Trophoblast cell (in vitro differentiated cells and primary cell): ENCODE data around the gene ACSF2.

ENCODE experiments used
- DNase-seq, 2 donors: peaks; one replicate each; pipeline ENCODE4 v3.0.0-alpha.2; 2016
- H2AFZ ChIP-seq: 2 replicates; pipeline ENCODE4 v1.6.1; 2013; ENCODE audit warnings: low read length, moderate library complexity, mild to moderate bottlenecking; ENCODE audit not compliant: insufficient read depth, poor library complexity
- H2AK5ac ChIP-seq: 2 replicates; pipeline ENCODE4 v1.6.1; 2013; ENCODE audit warnings: mild to moderate bottlenecking, low read length
- H2BK120ac ChIP-seq: 2 replicates; pipeline ENCODE4 v1.6.1; 2013; ENCODE audit warnings: low read length, mild to moderate bottlenecking, moderate library complexity; ENCODE audit not compliant: insufficient read depth, poor library complexity
- H2BK12ac ChIP-seq: 2 replicates; pipeline ENCODE4 v1.6.1; 2013; ENCODE audit warnings: mild to moderate bottlenecking, low read length, moderate library complexity
- H2BK5ac ChIP-seq: 2 replicates; pipeline ENCODE4 v1.6.1; 2013; ENCODE audit warnings: low read length, low read depth, moderate library complexity, mild to moderate bottlenecking; ENCODE audit not compliant: poor library complexity
- H3K14ac ChIP-seq: 2 replicates; pipeline ENCODE4 v1.6.1; 2013; ENCODE audit warnings: mild to moderate bottlenecking, low read length
- H3K18ac ChIP-seq: 2 replicates; pipeline ENCODE4 v1.6.1; 2013; ENCODE audit warnings: mild to moderate bottlenecking, low read length
- H3K23ac ChIP-seq: 2 replicates; pipeline ENCODE4 v1.6.1; 2013; ENCODE audit warnings: low read length
- H3K27ac ChIP-seq: 2 replicates; pipeline ENCODE4 v1.5.1; 2013; ENCODE audit warnings: low read depth, mild to moderate bottlenecking, inconsistent platforms, low read length, moderate library complexity
- H3K27me3 ChIP-seq: 2 replicates; pipeline ENCODE4 v1.6.1; 2013; ENCODE audit warnings: inconsistent platforms, mild to moderate bottlenecking, low read length, moderate library complexity; ENCODE audit not compliant: insufficient read depth
- H3K36me3 ChIP-seq, 2 experiments: 1 replicate in 1 of 2; 2 replicates in 1 of 2; pipeline ENCODE4 v1.6.1; 2013; ENCODE audit warnings: low read length in 2 of 2, mild to moderate bottlenecking in 2 of 2, moderate library complexity in 1 of 2; ENCODE audit not compliant: insufficient read depth in 2 of 2, control insufficient read depth in 1 of 2
- H3K4ac ChIP-seq: 2 replicates; pipeline ENCODE4 v1.6.1; 2013; ENCODE audit warnings: low read depth, mild to moderate bottlenecking, low read length, moderate library complexity
- H3K4me1 ChIP-seq, 2 experiments: 1 replicate in 1 of 2; 2 replicates in 1 of 2; pipeline ENCODE4 v1.6.1; 2013; ENCODE audit warnings: low read length in 2 of 2, mild to moderate bottlenecking in 2 of 2, moderate library complexity in 1 of 2; ENCODE audit not compliant: insufficient read depth in 2 of 2, control insufficient read depth in 1 of 2
- H3K4me2 ChIP-seq: 2 replicates; pipeline ENCODE4 v1.6.1; 2013; ENCODE audit warnings: inconsistent platforms, mild to moderate bottlenecking, low read length, moderate library complexity
- H3K4me3 ChIP-seq: 2 replicates; pipeline ENCODE4 v1.5.1; 2013; ENCODE audit warnings: mild to moderate bottlenecking, low read depth, low read length, inconsistent platforms
- H3K79me1 ChIP-seq: one replicate; pipeline ENCODE4 v1.6.1; 2013; ENCODE audit warnings: low read length
- H3K79me2 ChIP-seq: 2 replicates; pipeline ENCODE4 v1.6.1; 2013; ENCODE audit warnings: low read length, mild to moderate bottlenecking; ENCODE audit not compliant: control insufficient read depth, insufficient read depth, poor library complexity
- H3K9ac ChIP-seq: 2 replicates; pipeline ENCODE4 v1.6.1; 2013; ENCODE audit warnings: mild to moderate bottlenecking, low read length
- H3K9me3 ChIP-seq: 2 replicates; pipeline ENCODE4 v1.6.1; 2013; ENCODE audit warnings: low read depth, mild to moderate bottlenecking, control low read depth, inconsistent platforms, low read length; ENCODE audit not compliant: insufficient read depth
- H4K12ac ChIP-seq: 2 replicates; pipeline ENCODE4 v1.6.1; 2013; ENCODE audit warnings: low read depth, mild to moderate bottlenecking, low read length, moderate library complexity
- H4K8ac ChIP-seq: 2 replicates; pipeline ENCODE4 v1.6.1; 2013; ENCODE audit warnings: low read depth, mild to moderate bottlenecking, low read length, moderate library complexity
- H4K91ac ChIP-seq: one replicate; pipeline ENCODE4 v1.6.1; 2013; ENCODE audit warnings: low read depth, mild to moderate bottlenecking, low read length, moderate library complexity
- WGBS: extraction: QIAGEN DNeasy Blood & Tissue Kit; methylation state at CpG from one replicate; pipeline ENCODE4 v1.1.7; 2013; ENCODE audit warnings: missing lambda C conversion rate; ENCODE audit not compliant: insufficient read length, insufficient coverage; ENCODE audit errors: extremely low coverage; 5-methylcytosine and 5-hydroxymethylcytosine counted together

Gene ACSF2

DNA sequence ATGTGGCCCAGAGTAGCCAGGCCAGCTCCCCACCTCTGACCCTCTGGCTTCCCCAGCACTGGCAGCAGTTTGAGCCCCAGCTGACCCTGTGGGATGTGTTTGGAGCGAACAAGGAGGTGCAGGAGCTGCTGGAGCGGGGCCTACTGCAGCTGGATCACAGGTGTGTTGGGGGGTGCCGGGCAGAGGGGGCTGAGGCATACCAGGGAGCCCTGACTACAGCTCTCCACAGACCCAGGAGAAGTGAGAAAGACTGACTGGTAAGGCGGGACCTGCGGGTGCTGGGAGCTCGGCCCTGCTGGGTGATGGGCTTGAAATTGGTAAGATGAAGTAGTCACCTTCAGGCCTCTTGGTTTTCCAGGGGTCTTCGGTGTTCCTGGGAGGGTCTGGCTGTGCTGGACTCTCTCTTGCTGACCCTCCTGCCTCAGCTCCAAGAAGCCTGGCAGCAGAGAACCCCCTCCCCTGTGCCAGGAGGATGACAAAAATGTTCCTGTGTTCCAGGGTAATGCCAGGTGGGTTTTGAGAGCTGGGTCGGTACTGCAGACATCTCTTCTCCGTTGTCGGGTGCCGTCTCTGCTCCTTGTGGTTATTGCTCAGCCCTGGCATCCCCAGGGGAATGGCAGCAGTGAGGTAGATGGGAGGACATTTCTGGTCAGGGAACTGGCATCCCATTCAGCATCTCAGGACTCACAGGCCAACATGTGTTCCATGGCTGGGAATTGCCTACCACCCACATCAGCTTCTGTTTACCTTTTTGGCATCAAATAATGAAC is 58.6 kb downstream of the ACSF2 start:
- Histone ChIP-seq H4K8ac (no peak overlapping the region), H3K27ac (no peak overlapping the region), H4K91ac (no peak overlapping the region), H3K18ac (no peak overlapping the region), H3K36me3 (peaks cover 21 to 23% of the 10 kb centered on the region in 2 experiments), H2AFZ (no peak overlapping the region), H3K79me2 (no peaks in the 10 kb centered on the region), H2BK120ac (no peak overlapping the region), H2AK5ac (no peak overlapping the region), H3K4me2 (no peak overlapping the region), H3K23ac (no peak overlapping the region), H4K12ac (no peak overlapping the region), H3K4ac (no peak overlapping the region), H3K4me1 (peaks cover 1% of the 10 kb centered on the region in 2 experiments), H3K14ac (no peak overlapping the region), H3K4me3 (peak overlapping the region; percentile 4), H2BK12ac (no peak overlapping the region), H3K79me1 (no peaks in the 10 kb centered on the region), H3K27me3 (no peaks in the 10 kb centered on the region), H3K9ac (peak overlapping the region; percentile 30), H2BK5ac (no peak overlapping the region), H3K9me3 (no peaks in the 10 kb centered on the region)
- DNase-seq, result no peak
- no CpG with 5 or more reads among the region's 11 CpGs for WGBS

DNA sequence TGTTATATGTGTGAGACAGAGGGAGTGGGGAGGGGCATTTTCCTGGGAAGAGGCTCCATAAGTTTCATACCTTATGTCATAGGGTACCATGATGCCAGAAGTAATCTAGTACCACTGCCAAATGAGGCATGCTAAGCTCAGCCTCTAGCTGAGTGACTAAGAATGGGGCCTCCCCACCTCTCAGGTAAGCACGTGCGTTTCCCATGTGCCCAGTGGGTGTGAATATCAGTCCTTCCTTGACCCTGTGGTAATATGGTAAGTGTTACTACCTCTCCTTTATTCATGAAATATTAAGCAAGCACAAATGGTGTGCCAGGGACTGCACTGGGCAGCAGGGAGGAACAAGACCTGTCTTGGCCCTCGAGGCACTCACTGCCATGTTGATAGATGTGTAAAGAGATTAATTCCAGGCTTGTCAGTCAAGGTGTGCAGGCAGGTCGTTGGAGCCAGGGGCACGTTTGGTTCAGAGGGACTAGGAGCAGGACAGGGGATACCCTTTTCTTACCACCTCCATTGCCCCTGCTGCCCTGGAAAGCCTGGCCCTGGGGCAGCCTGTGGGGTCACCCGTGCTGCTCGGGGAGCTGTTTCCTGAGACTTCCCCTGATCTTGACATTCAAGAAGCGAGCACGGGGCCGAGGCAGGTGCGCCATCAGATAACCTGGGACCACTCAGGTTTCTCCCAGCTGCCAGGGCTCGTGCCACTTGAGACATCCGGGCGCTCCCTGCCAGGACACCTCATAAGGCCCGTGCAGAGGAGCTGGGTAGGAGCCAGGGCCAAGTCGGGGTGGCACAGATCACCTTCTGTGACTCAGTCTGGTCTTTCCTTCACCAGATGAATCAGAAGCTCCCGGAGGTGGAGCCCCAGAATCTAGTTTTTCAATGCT is 61.4 kb downstream of the ACSF2 start:
- H3K27ac ChIP-seq, result no peak overlapping the region
- no peaks in the 10 kb centered on the region for H3K4me1 ChIP-seq
- no peaks in the 10 kb centered on the region for H3K27me3 ChIP-seq
- no peak overlapping the region for H3K23ac ChIP-seq
- no peak overlapping the region for H4K91ac ChIP-seq
- H3K14ac ChIP-seq, result no peak overlapping the region
- H3K18ac ChIP-seq, result no peak overlapping the region
- no peak overlapping the region for H3K4me2 ChIP-seq
- WGBS, result no CpG with 5 or more reads among the region's 17 CpGs
- H2AFZ ChIP-seq, result no peak overlapping the region
- H3K79me1 ChIP-seq, result no peaks in the 10 kb centered on the region
- H3K4ac ChIP-seq, result no peak overlapping the region
- no peak overlapping the region for H2AK5ac ChIP-seq
- no peak overlapping the region for H3K4me3 ChIP-seq
- no peak overlapping the region for H2BK120ac ChIP-seq
- H2BK12ac ChIP-seq, result no peak overlapping the region
- H3K9ac ChIP-seq, result no peak overlapping the region
- DNase-seq, result no peak
- no peaks in the 10 kb centered on the region for H3K9me3 ChIP-seq
- H4K8ac ChIP-seq, result no peak overlapping the region
- no peak overlapping the region for H2BK5ac ChIP-seq
- peaks cover 15 to 18% of the 10 kb centered on the region in 2 experiments for H3K36me3 ChIP-seq
- no peak overlapping the region for H4K12ac ChIP-seq
- H3K79me2 ChIP-seq, result no peaks in the 10 kb centered on the region

DNA sequence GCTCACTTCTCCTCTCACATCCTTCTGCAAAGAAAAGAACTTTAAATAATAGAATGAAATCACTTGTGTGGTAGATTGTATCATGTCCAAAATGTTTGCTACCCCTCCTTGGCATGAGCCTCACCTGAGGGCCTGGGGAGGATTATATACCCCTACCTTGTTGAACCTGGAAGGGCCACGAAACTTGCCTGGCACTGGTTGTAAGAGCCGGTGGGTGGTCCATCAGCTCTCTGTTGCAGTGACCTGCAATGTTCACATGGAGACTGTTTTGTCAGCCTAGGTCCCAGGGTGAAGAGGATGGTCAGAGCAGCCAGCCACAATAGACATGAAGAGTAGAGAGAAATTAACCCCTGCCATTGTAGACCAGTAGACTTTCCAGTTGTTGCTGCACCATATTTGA is 62.9 kb downstream of the ACSF2 start:
- Histone ChIP-seq H3K36me3 (peaks cover 10 to 11% of the 10 kb centered on the region in 2 experiments), H3K4me3 (no peak overlapping the region), H3K14ac (no peak overlapping the region), H3K79me1 (no peaks in the 10 kb centered on the region), H3K4me1 (no peaks in the 10 kb centered on the region), H3K27ac (no peak overlapping the region), H3K27me3 (no peaks in the 10 kb centered on the region), H3K9ac (no peak overlapping the region), H3K23ac (no peak overlapping the region), H4K12ac (no peak overlapping the region), H4K8ac (no peak overlapping the region), H3K4me2 (no peak overlapping the region), H2BK12ac (no peak overlapping the region), H2AFZ (no peak overlapping the region), H2BK120ac (no peak overlapping the region), H2AK5ac (no peak overlapping the region), H3K4ac (no peak overlapping the region), H2BK5ac (no peak overlapping the region), H3K18ac (no peak overlapping the region), H3K79me2 (no peaks in the 10 kb centered on the region), H3K9me3 (no peaks in the 10 kb centered on the region), H4K91ac (no peak overlapping the region)
- no peak for DNase-seq
- WGBS, result no CpG with 5 or more reads among the region's 2 CpGs

DNA sequence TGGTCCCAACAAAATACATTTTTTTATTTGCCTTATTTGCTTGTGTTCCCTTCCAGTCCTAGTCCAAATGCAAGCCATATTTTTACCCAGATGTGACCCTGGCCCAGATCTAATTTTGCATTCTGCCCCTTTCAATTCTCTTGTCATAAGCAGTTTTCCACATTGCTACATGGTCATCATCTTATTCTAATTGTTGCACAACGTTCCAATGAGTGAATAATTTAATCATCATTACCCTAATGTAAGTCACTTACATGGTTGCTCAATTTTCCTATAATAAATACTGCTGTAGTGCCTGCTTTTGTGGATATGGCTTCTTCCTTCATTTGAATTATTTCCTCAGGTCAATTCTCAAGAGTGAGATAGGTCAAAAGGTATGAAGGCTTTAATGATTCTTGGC is 65.5 kb downstream of the ACSF2 start:
- Histone ChIP-seq H3K79me1 (no peaks in the 10 kb centered on the region), H3K9ac (no peak overlapping the region), H3K4me2 (no peak overlapping the region), H2BK120ac (no peak overlapping the region), H3K36me3 (no peaks in the 10 kb centered on the region), H2AK5ac (no peak overlapping the region), H3K27ac (no peak overlapping the region), H3K27me3 (no peaks in the 10 kb centered on the region), H3K14ac (no peak overlapping the region), H2AFZ (no peak overlapping the region), H2BK12ac (no peak overlapping the region), H3K9me3 (peaks cover 2% of the 10 kb centered on the region), H4K91ac (no peak overlapping the region), H4K12ac (no peak overlapping the region), H4K8ac (no peak overlapping the region), H3K4me1 (peaks cover 0 to 2% of the 10 kb centered on the region in 2 experiments), H2BK5ac (no peak overlapping the region), H3K79me2 (no peaks in the 10 kb centered on the region), H3K18ac (no peak overlapping the region), H3K4me3 (no peak overlapping the region), H3K23ac (no peak overlapping the region), H3K4ac (no peak overlapping the region)
- no peak for DNase-seq
- WGBS, result no CpG with 5 or more reads among the region's 1 CpG
